NB4 (cell line): ENCODE data around the gene PDS5B.

ENCODE experiments used
- DNase-seq: peaks from one replicate; pipeline ENCODE4 v3.0.0; 2010; ENCODE audit warnings: low read depth
- H3K4me3 ChIP-seq: one replicate; pipeline ENCODE4 v1.5.1; 2011; ENCODE audit warnings: mild to moderate bottlenecking, low read depth, low read length, moderate library complexity
- MYC ChIP-seq: IDR thresholded peaks from 2 replicates; pipeline ENCODE4 v1.6.1; 2011; ENCODE audit warnings: low read depth, low read length
- POLR2A ChIP-seq: IDR thresholded peaks from 2 replicates; pipeline ENCODE4 v1.6.1; 2011; ENCODE audit warnings: mild to moderate bottlenecking; ENCODE audit not compliant: insufficient read length; ENCODE audit errors: extremely low read depth
- TF ChIP-seq, protein P1 (sequence below): IDR thresholded peaks from 2 replicates; pipeline ENCODE4 v1.6.1; 2011; ENCODE audit warnings: low read depth, low read length
- TF ChIP-seq, protein P2 (sequence below): IDR thresholded peaks from one replicate; pipeline ENCODE4 v1.5.1; 2012; ENCODE audit warnings: low read depth, low read length

Gene PDS5B

DNA sequence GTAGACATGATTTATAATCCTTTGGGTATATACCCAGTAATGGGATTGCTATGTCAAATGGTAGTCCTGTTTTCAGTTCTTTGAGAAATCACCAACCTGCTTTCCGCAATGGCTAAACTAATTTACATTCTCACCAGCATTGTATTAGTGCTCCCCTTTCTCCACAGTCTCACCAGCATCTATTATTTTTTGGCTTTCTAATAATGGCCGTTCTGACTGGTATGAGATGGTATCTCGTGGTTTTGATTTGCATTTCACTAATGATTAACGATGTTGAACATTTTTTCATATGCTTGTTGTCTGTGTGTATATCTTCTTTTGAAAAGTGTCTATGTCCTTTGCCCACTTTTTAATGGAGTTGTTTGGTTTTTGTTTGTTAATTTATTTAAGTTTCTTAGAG is 165.1 kb downstream of the PDS5B start:
- TF ChIP-seq MYC = no peak
- H3K4me3 ChIP-seq = no peak overlapping the region
- DNase-seq = no peak

DNA sequence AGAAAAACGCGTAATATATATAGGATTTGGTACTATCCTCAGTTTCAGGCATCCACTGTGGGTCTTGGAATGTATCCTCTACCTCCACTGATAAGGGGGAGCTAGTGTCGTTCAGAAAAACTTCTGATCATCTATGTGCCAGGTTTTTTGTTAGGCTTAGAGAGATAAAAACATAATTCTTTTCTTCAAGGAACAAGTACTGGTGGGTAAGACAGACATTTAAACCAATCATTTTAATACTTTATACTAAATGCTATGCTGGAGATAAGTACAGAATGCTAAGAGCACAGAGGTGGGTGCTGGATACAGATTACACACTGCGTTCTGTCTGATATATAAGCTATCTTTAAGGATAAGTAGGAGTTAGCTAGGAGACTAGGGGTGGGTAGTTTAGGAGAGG is 166.1 kb downstream of the PDS5B start:
- TF ChIP-seq, protein P1, sequence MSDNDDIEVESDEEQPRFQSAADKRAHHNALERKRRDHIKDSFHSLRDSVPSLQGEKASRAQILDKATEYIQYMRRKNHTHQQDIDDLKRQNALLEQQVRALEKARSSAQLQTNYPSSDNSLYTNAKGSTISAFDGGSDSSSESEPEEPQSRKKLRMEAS = no peak
- TF ChIP-seq, protein P2, sequence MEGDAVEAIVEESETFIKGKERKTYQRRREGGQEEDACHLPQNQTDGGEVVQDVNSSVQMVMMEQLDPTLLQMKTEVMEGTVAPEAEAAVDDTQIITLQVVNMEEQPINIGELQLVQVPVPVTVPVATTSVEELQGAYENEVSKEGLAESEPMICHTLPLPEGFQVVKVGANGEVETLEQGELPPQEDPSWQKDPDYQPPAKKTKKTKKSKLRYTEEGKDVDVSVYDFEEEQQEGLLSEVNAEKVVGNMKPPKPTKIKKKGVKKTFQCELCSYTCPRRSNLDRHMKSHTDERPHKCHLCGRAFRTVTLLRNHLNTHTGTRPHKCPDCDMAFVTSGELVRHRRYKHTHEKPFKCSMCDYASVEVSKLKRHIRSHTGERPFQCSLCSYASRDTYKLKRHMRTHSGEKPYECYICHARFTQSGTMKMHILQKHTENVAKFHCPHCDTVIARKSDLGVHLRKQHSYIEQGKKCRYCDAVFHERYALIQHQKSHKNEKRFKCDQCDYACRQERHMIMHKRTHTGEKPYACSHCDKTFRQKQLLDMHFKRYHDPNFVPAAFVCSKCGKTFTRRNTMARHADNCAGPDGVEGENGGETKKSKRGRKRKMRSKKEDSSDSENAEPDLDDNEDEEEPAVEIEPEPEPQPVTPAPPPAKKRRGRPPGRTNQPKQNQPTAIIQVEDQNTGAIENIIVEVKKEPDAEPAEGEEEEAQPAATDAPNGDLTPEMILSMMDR = no peak
- TF ChIP-seq POLR2A (no peak), MYC (no peak)
- H3K4me3 ChIP-seq = no peak overlapping the region
- no peak for DNase-seq

DNA sequence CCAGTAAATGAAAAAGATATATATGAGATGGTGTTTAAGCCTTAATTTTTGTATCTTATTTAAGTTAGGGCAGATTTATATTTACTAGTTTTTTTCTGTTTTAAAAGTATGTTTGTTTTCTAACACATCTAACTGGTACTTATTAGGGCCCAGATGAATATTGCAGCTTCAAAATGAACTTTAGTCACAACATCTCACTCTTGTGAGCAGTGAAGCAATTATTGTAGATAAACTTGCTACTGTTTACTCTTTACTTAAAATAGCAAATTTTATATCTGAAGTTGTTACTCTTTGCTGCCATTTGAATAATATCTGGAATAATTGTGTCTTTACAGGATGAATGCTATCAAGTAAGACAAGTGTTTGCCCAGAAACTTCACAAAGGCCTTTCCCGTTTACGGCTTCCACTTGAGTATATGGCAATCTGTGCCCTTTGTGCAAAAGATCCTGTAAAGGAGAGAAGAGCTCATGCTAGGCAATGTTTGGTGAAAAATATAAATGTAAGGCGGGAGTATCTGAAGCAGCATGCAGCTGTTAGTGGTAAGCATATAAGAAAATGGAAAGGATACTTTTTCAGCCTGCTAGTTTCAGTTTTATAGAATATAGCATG is 166.8 kb downstream of the PDS5B start:
- no peak for DNase-seq
- TF ChIP-seq, protein P2 = no peak
- TF ChIP-seq POLR2A = no peak
- TF ChIP-seq MYC = no peak
- TF ChIP-seq, protein P1 = no peak
- H3K4me3 ChIP-seq = no peak overlapping the region

DNA sequence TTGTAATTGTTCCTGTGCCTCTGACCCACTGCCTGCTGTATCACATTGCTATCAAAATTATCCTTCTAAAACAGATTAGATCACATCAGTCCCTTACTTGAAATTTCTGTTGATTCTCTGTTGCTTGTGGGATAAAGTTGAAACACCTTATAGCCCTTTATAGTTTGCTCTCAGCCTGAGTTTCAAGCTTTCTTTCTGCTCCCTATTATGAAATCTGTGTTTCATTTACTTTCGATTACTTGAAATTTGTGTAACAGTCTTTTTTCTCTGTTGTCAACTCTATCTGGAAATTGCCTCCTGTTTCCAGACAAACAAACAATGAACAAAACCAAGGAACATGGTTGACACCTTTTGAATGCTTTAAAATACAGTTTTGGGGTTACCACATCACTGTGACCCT is 167.9 kb downstream of the PDS5B start:
- H3K4me3 ChIP-seq = no peak overlapping the region
- TF ChIP-seq, protein P2 = no peak
- TF ChIP-seq POLR2A (no peak), MYC (no peak)
- TF ChIP-seq, protein P1 = no peak
- DNase-seq = no peak

DNA sequence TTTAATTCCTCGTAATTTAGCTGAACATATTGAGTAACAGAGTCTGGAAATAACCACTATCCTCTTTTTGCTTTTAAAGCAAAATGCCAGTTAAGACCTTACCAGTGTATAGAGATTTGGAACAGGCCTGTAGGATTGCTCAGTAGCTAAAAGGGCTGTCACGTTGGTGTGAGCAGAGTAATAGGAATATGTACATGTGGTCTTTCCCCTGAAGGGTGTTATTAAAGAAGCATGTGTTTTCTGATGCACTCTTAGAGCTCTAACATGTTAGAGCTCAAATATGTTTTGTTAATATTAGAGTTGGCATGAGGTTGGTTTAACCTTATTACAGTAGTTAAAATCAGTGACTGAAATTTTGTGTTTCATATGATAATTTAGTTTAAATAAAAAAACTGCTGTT is 172.9 kb downstream of the PDS5B start:
- TF ChIP-seq, protein P2 = no peak
- TF ChIP-seq, protein P1 = no peak
- TF ChIP-seq POLR2A (no peak), MYC (no peak)
- no peak for DNase-seq
- no peak overlapping the region for H3K4me3 ChIP-seq

DNA sequence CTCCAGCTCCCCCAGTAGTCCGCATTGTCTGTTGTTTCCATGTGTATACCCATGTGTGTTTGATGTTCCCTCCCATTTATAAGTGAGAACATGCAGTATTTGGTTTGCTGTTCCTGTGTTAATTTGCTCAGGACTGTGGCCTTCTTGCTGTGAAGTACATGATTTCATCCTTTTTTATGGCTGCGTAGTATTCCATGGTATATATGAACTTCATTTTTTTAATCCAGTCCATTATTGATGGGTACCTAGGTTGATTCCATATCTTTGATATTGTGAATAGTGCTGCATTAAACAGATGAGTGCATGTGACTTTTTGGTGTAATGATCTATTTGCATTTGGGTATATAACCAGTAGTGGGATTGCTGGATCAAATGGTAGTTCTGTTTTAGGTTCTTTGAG is 175.2 kb downstream of the PDS5B start:
- no peak for DNase-seq
- H3K4me3 ChIP-seq = no peak overlapping the region
- TF ChIP-seq, protein P1 = no peak
- TF ChIP-seq, protein P2 = no peak
- TF ChIP-seq MYC = no peak
- TF ChIP-seq POLR2A = no peak
